Mesothelial cell of epicardium (in vitro differentiated cells): ENCODE data around the gene ITPR1. TPM values are rescaled to one million over a fixed set of nuclear protein-coding genes. Genes with fewer than 3 reads are reported as not detected.

Experiments
- DNase-seq, 2 experiments: peaks; one replicate each; pipeline ENCODE4 v3.0.0; 2021; ENCODE audit warnings: low spot score in 2 of 2; ENCODE audit not compliant: unreplicated experiment in 2 of 2
- H3K27ac Mint-ChIP-seq: 2 replicates; pipeline ENCODE4 v1.8.0; 2021; ENCODE audit warnings: mixed read lengths
- H3K27me3 Mint-ChIP-seq: 2 replicates; pipeline ENCODE4 v1.8.0; 2021; ENCODE audit warnings: low read depth, mixed read lengths
- H3K36me3 Mint-ChIP-seq: 2 replicates; pipeline ENCODE4 v1.8.0; 2021; ENCODE audit warnings: mixed read lengths
- H3K4me1 Mint-ChIP-seq: 2 replicates; pipeline ENCODE4 v1.8.0; 2021; ENCODE audit warnings: mixed read lengths
- H3K4me3 Mint-ChIP-seq: 2 replicates; pipeline ENCODE4 v1.8.0; 2021; ENCODE audit warnings: mild to moderate bottlenecking, moderate library complexity, mixed read lengths
- H3K9me3 Mint-ChIP-seq: 2 replicates; pipeline ENCODE4 v1.8.0; 2021; ENCODE audit warnings: mixed read lengths
- total RNA-seq: library from RNA; stranded (reverse); gene quantifications from 3 replicates; pipeline ENCODE4 v1.2.1, GENCODE V29; 2021
- TF ChIP-seq, protein P1 (sequence below): fragments of 200-600 bp; sonication (generic); IDR thresholded peaks from one replicate; pipeline ENCODE4 v1.5.0; 2021; ENCODE audit warnings: antibody characterized with exemption; ENCODE audit not compliant: unreplicated experiment

Gene ITPR1
- total RNA-seq, 1 donor from 2014 or later: 21.3 TPM

DNA sequence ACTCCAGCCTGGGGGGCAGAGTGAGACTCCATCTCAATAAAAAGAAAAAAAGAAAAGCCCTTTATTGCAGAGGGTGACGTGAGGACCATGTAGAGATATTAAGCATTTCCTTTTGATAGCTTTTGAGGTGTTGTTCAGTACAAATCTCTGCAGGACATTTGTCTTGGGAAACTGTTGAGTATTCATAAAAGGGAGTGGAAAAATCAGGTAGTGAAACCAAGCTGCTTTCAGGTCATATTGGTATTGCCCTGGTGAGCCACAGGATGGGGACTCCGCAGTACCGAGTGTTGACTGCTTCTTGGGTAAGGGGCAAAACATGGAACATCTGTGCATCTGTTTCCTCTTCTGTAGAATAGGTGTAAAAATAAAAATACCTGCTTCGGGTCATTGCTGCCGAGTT lies 9.9 kb downstream of the ITPR1 start:
- H3K4me3 Mint-ChIP-seq: no peak overlapping the region
- no peak for DNase-seq
- H3K27ac Mint-ChIP-seq: no peak overlapping the region
- TF ChIP-seq, protein P1, sequence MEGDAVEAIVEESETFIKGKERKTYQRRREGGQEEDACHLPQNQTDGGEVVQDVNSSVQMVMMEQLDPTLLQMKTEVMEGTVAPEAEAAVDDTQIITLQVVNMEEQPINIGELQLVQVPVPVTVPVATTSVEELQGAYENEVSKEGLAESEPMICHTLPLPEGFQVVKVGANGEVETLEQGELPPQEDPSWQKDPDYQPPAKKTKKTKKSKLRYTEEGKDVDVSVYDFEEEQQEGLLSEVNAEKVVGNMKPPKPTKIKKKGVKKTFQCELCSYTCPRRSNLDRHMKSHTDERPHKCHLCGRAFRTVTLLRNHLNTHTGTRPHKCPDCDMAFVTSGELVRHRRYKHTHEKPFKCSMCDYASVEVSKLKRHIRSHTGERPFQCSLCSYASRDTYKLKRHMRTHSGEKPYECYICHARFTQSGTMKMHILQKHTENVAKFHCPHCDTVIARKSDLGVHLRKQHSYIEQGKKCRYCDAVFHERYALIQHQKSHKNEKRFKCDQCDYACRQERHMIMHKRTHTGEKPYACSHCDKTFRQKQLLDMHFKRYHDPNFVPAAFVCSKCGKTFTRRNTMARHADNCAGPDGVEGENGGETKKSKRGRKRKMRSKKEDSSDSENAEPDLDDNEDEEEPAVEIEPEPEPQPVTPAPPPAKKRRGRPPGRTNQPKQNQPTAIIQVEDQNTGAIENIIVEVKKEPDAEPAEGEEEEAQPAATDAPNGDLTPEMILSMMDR: no peak
- H3K27me3 Mint-ChIP-seq: peaks cover 9% of the 10 kb centered on the region
- no peaks in the 10 kb centered on the region for H3K9me3 Mint-ChIP-seq
- peaks cover 20% of the 10 kb centered on the region for H3K4me1 Mint-ChIP-seq
- no peaks in the 10 kb centered on the region for H3K36me3 Mint-ChIP-seq

DNA sequence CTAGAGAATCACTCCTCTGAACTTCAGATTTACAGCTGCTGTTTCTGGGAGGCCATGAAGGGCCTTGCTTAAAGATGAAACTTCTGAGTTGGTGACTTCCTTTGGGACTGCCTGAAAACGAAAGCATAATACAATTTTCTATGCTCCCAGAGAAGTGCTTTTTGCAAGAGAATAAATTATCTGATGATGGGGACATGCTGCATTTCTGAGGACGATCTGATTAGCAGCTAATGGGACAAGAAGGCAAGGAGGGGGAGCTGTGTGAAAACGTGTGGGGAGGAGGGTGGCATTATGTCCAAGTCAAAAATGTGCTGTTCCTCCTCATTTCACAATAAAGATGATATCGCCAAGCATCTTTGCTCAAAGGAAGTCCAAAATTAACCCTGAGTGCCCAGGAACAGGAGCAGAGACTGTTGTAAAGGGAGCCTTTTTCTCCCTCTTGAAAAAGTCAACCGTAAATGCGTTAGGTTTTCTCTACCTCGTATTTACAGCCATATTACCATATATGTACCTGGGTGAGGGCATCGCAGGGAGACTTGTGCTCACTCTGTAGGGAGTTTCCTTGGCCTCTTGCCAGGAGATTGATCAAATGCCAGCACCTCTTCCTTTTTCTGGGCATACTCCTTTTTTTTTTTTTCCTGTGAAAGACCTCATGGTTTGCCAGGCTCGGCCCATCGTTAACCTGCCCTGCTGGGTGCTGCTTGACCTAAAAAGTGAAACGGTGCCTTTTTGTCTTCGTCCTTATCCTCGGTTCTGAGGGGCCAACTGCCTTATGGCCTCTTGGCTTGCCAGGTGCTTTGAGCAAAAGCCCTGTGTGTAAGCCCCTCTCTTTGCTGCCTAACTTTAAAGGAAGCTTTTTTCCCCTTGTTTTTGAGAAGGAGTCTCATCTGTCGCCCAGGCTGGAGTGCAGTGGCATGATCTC lies 11.5 kb downstream of the ITPR1 start:
- Mint-ChIP-seq H3K27me3 (peaks cover 4% of the 10 kb centered on the region), H3K9me3 (no peaks in the 10 kb centered on the region), H3K4me1 (peaks cover 25% of the 10 kb centered on the region), H3K4me3 (no peak overlapping the region), H3K36me3 (no peaks in the 10 kb centered on the region), H3K27ac (peak overlapping the region; percentile 7)
- no peak for DNase-seq
- TF ChIP-seq, protein P1: no peak

DNA sequence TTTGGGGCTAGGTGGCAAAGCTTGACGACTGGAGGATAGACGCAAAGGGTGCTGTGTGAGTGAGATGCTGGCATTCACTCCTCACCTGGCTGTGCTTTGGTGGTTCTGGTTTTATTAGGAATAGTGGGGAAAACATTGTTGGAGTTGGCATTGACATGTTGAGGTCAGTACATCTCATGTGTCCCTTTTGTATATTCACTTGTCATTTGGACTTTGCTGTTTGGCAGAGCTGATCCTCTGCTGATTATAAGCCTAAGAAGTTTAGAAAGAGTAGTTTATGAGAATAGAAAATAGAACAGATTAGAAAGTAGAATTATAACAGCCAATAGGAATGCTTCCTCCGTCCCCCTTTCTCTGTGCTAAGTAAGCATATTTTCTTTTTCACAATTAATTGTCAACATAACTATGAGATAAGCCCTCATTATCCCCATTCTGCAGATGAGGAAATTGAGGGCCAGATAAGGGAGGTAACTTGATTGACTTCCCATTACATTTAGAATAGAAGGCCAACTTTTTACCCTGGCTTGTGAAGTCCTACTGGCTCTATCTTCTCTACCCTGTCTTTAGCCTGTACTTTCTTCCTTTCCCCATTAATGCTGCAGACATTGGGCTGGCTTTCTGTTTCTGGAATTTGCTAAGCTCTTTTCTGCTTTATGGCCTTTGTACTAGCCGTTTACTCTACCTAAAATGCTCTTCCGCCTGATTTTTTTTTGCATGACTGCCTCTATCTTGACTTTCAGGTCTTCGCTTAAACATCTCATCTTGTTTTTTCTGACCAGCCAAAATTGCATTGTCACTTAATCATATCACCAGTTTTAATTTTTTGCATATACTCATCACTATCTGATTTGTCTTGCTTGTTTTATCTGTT lies 12.8 kb downstream of the ITPR1 start:
- Mint-ChIP-seq H3K36me3 (no peaks in the 10 kb centered on the region), H3K27ac (no peak overlapping the region), H3K4me1 (peaks cover 25% of the 10 kb centered on the region), H3K27me3 (peaks cover 9% of the 10 kb centered on the region), H3K4me3 (no peak overlapping the region), H3K9me3 (no peaks in the 10 kb centered on the region)
- no peak for DNase-seq
- TF ChIP-seq, protein P1: no peak

DNA sequence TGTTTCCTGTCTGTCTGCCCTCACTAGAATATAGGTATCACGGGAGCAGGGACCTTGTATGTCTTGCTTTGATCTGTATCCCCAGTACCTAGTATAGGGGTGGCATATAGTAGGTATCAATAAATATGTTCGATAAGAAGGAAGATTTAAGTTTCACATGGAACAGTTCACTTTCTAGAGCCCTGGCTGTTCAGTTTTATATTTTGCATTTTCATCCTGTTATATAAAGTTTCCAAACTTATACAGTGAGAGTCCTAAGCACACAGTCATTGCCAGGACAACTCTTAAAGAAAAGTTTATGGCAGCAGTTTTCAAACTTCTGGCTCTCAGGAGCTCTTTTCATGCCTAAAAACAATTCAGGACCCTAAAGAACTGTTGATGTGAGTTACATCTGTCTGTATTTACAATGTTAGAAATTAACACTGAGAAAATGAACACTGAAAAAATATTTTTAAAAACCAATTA lies 13.4 kb downstream of the ITPR1 start:
- H3K9me3 Mint-ChIP-seq: no peaks in the 10 kb centered on the region

DNA sequence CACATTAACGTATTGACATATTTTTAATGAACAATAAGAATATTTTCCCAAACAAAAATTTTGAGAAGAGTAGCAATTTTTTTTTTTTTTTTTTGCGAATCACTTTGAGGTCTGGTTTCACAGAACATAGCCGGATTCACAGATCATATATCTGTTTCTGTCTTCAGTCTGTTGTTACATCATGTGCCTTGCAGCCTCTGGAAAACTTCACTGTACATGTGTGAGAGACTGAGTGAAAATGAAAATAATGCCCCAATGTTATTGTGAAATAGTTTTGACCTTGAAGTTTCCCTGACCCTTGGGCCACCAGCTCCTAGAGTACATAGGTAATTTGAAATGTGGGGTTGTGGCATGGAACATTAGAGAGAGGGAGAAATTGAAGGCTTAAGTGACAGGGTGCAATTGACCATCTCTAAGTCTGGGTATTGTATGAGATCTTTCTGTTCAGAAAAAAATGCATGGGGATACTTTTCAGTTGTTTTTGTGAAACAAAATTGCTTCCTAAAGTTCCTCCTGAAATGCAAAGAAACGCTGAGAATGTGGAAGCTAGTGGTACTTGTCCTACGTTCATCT lies 14.0 kb downstream of the ITPR1 start:
- peaks cover 25% of the 10 kb centered on the region for H3K4me1 Mint-ChIP-seq
- no peak overlapping the region for H3K4me3 Mint-ChIP-seq
- no peak for DNase-seq
- no peaks in the 10 kb centered on the region for H3K36me3 Mint-ChIP-seq
- no peak overlapping the region for H3K27ac Mint-ChIP-seq
- TF ChIP-seq, protein P1: no peak
- peaks cover 11% of the 10 kb centered on the region for H3K27me3 Mint-ChIP-seq
- no peaks in the 10 kb centered on the region for H3K9me3 Mint-ChIP-seq

More for the DNA sequence above, 13.4 kb downstream of the ITPR1 start:
- Mint-ChIP-seq H3K27ac (no peak overlapping the region), H3K36me3 (no peaks in the 10 kb centered on the region), H3K27me3 (peaks cover 11% of the 10 kb centered on the region), H3K4me1 (peaks cover 25% of the 10 kb centered on the region), H3K4me3 (no peak overlapping the region)
- no peak for DNase-seq
- TF ChIP-seq, protein P1: no peak
